ENCODE results near the gene IL22RA1. TPM values are rescaled to one million over a fixed set of nuclear protein-coding genes. Genes with fewer than 3 reads are reported as not detected.

Gene IL22RA1
- total and polyA plus RNA-seq, 2 of the 8 experiments (the other 6 are each of a cell fraction or from before 2014, with no cell fraction given) = 0.17 to 0.32 TPM

GRCh38 chr1:24105368-24106160 is 37.4 kb downstream of the IL22RA1 start:
- FAIRE-seq (no peak), DNase-seq (ENCODE audit: low read depth in 1 of 2, low spot score in 2 of 2) (no peak)
- Histone ChIP-seq H2BK20ac (ENCODE audit: low read length) (no peak overlapping the region), H3K36me3 (ENCODE audit: control insufficient read depth in 2 of 4, insufficient read depth in 4 of 4, low read length in 3 of 4) (no peaks in the 10 kb centered on the region), H3K79me1 (ENCODE audit: low read depth, low read length) (no peaks in the 10 kb centered on the region), H3K4ac (replicated peaks; ENCODE audit: insufficient read length, low read depth, low read length) (no peak overlapping the region), H3K27ac (ENCODE audit: low read depth, low read length) (no peak overlapping the region), H3K14ac (ENCODE audit: insufficient read length) (no peak overlapping the region), H3K18ac (ENCODE audit: extremely low read depth, low read length) (no peak overlapping the region), H2BK15ac (ENCODE audit: low read length) (no peak overlapping the region), H2AK5ac (ENCODE audit: low read depth, low read length) (no peak overlapping the region), H3K27me3 (replicated peaks in 1 of 4; ENCODE audit: control insufficient read depth in 3 of 4, extremely low read depth in 1 of 4, insufficient read depth in 3 of 4, low read length in 3 of 4) (no peaks in the 10 kb centered on the region), H4K20me1 (replicated peaks in 1 of 2; ENCODE audit: control insufficient read depth in 1 of 2, insufficient read depth in 2 of 2, low read length in 2 of 2) (no peaks in the 10 kb centered on the region), H4K5ac (ENCODE audit: insufficient read length, low read depth, low read length) (no peak overlapping the region), H3K23ac (ENCODE audit: insufficient read length) (no peak overlapping the region), H3K79me2 (ENCODE audit: control insufficient read depth in 1 of 2, insufficient read depth in 2 of 2, low read length in 2 of 2) (no peaks in the 10 kb centered on the region), H4K8ac (ENCODE audit: extremely low read depth, insufficient read depth, low read length) (no peak overlapping the region; the same call in none of the 2 replicates), H2BK12ac (ENCODE audit: low read depth, low read length) (0 out of 2 replicates have a peak overlapping the region, but pooled peaks have one; percentile 17), H2BK120ac (replicated peaks; ENCODE audit: low read depth, low read length) (no peak overlapping the region), H3K4me2 (ENCODE audit: insufficient read depth in 1 of 2, low read depth in 2 of 2, low read length in 2 of 2) (no peak overlapping the region), H2AFZ (ENCODE audit: low read length) (no peak overlapping the region), H4K91ac (replicated peaks; ENCODE audit: insufficient read length, low read length) (no peak overlapping the region), H3K9me3 (ENCODE audit: insufficient read depth in 2 of 2, low read depth in 1 of 2, low read length in 1 of 2) (no peaks in the 10 kb centered on the region), H3K23me2 (ENCODE audit: low read depth, low read length) (no peaks in the 10 kb centered on the region), H3K56ac (replicated peaks; ENCODE audit: insufficient read length, low read depth, low read length) (no peak overlapping the region), H2BK5ac (ENCODE audit: low read depth, low read length) (no peak overlapping the region), H3K9ac (replicated peaks in 1 of 4; ENCODE audit: extremely low read depth in 1 of 4, low read depth in 3 of 4, low read length in 3 of 4) (no peak overlapping the region), H3K4me1 (replicated peaks in 1 of 4; ENCODE audit: control insufficient read depth in 3 of 4, insufficient read depth in 4 of 4, low read length in 3 of 4) (peaks cover 0 to 5% (median 2%) of the 10 kb centered on the region in 4 experiments; a peak in 3 of 7 replicates), H3K4me3 (ENCODE audit: extremely low read depth in 1 of 4, insufficient read depth in 2 of 4, low read depth in 3 of 4, low read length in 4 of 4) (no peak overlapping the region)
- POLR2A ChIA-PET (ENCODE audit: partially characterized antibody) = interaction anchor here (1.0 to 1.3 kb wide), 5 partner anchors 45 to 146 kb away, joined by 3 to 5 read pairs (median 4); partner anchors contain the start of genes PNRC2 and SRSF10
- CTCF ChIA-PET (ENCODE audit: partially characterized antibody) = interaction anchor here (0.6 to 1.8 kb wide), 9 partner anchors 10 to 85 kb away, joined by 3 to 10 read pairs (median 3); no protein-coding TSS in a partner anchor
- WGBS, 2 experiments (ENCODE audit: extremely low coverage in 1 of 2, insufficient coverage in 1 of 2, insufficient read length in 1 of 2, insufficient replicate concordance in 2 of 2, low coverage in 1 of 2, low lambda C conversion rate in 2 of 2, missing lambda C conversion rate in 1 of 2) = 85% methylated on average over 19 of the region's 19 CpGs; no CpG with 5 or more reads in 1 of the 2 experiments
- no peak for TF ChIP-seq SIX5 (IDR thresholded peaks at IDR 0.05; ENCODE audit: low read depth, low read length)
- TF ChIP-seq SRF (IDR thresholded peaks at IDR 0.05; ENCODE audit: low read depth, low read length) = no peak
- no peak for TF ChIP-seq TEAD4 (IDR thresholded peaks at IDR 0.05; ENCODE audit: low read depth, low read length)
- no peak for TF ChIP-seq NANOG (IDR thresholded peaks at IDR 0.05; ENCODE audit: insufficient read depth, low read depth, low read length, poor library complexity, severe bottlenecking)
- TF ChIP-seq POLR2AphosphoS5 (IDR thresholded peaks at IDR 0.05; ENCODE audit: low read depth, low read length) = no peak
- no peak for TF ChIP-seq SIRT6 (IDR thresholded peaks at IDR 0.05; ENCODE audit: low read length)
- TF ChIP-seq GTF2F1 (IDR thresholded peaks at IDR 0.05; ENCODE audit: borderline replicate concordance, low read depth, low read length) = no peak
- TF ChIP-seq CHD1 (IDR thresholded peaks at IDR 0.05; ENCODE audit: low read depth, low read length) = no peak
- no peak for TF ChIP-seq POU5F1 (IDR thresholded peaks at IDR 0.05; ENCODE audit: low read depth, low read length)
- TF ChIP-seq CEBPB (IDR thresholded peaks at IDR 0.05; ENCODE audit: low read depth, low read length) = no peak
- no peak for TF ChIP-seq BCL11A (IDR thresholded peaks at IDR 0.05; ENCODE audit: low read depth in 2 of 2, low read length in 2 of 2)
- no peak for TF ChIP-seq SP4 (IDR thresholded peaks at IDR 0.05; ENCODE audit: low read length)
